Esophagus (tissue), 2 donors: ENCODE data around the gene PROCR. TPM values are rescaled to one million over a fixed set of nuclear protein-coding genes. Genes with fewer than 3 reads are reported as not detected.
"Not testable (repeated sequence)": the region's sequence is repeated elsewhere in the genome, so short reads cannot be mapped to it uniquely, and the experiment has no call there.

Experiments used
- H3K27ac ChIP-seq, 2 donors: one replicate each; pipeline ENCODE4 v1.5.1; 2013; ENCODE audit warnings: low read depth in 2 of 2, mild to moderate bottlenecking in 2 of 2, inconsistent platforms in 1 of 2, low read length in 1 of 2, moderate library complexity in 1 of 2
- H3K27me3 ChIP-seq, 2 donors: one replicate each; pipeline ENCODE4 v1.6.1; 2013; ENCODE audit warnings: low read length in 2 of 2, control low read depth in 1 of 2, mild to moderate bottlenecking in 1 of 2; ENCODE audit not compliant: insufficient read depth in 2 of 2, control insufficient read depth in 1 of 2
- H3K36me3 ChIP-seq, 2 donors: one replicate each; pipeline ENCODE4 v1.6.1; 2013; ENCODE audit warnings: low read length in 1 of 2; ENCODE audit not compliant: control insufficient read depth in 2 of 2, insufficient read depth in 2 of 2
- H3K4me1 ChIP-seq, 2 donors: one replicate each; pipeline ENCODE4 v1.6.1; 2013; ENCODE audit warnings: low read length in 1 of 2; ENCODE audit not compliant: control insufficient read depth in 2 of 2, insufficient read depth in 2 of 2
- H3K4me3 ChIP-seq, 2 donors: one replicate each; pipeline ENCODE4 v1.5.1; 2013; ENCODE audit warnings: low read length in 2 of 2, mild to moderate bottlenecking in 2 of 2, low read depth in 1 of 2, moderate library complexity in 1 of 2
- H3K9me3 ChIP-seq, 2 donors: one replicate each; pipeline ENCODE4 v1.6.1; 2013; ENCODE audit warnings: mild to moderate bottlenecking in 2 of 2, low read depth in 1 of 2, low read length in 1 of 2, moderate library complexity in 1 of 2; ENCODE audit not compliant: control insufficient read depth in 2 of 2, insufficient read depth in 1 of 2
- WGBS, 2 donors: extraction: QIAGEN DNeasy Blood & Tissue Kit; methylation state at CpG; one replicate each; pipeline ENCODE4 v1.1.7; 2013; 5-methylcytosine and 5-hydroxymethylcytosine counted together
- polyA plus RNA-seq, 2 donors: library from polyadenylated mRNA; stranded (reverse); fragments of 200-250 nt; gene quantifications; one replicate each; pipeline ENCODE4 v1.2.3, GENCODE V29; 2013
- donor health status: healthy with polysubstance abuse.
- donor health status: Bipolar disorder and iron deficiency.

Gene PROCR
- polyA plus RNA-seq, 2 donors = 5.3 to 7.5 TPM

DNA sequence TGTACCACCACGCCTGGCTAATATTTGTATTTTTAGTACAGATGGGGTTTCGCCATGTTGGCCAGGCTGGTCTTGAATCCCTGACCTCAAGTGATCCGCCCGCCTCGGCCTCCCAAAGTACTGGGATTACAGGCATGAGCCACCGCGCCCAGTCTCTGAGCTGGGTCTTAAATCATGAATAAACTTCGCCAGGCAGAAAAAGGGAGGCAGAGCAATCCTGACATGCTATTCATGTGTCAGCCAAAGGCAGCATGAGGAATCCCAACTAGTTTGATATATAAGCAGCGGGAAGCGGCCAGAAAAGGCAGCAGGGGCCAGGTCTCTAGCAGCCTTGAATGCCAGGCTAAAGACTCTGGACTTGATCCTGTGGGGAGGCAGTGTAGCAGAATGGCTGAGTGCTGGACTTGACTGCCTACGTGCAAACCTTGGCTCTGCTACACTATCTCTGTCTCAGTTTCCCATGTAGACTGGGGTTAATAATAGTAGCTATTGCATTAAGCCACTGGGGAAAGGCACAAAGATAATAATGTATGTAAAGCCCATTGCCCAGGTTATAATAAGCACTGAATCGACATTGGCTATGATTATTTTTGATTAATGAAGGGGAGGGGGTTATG is 1.8 kb downstream of the PROCR start:
- H3K36me3 ChIP-seq = no peaks in the 10 kb centered on the region
- H3K4me1 ChIP-seq = peaks cover 4 to 5% of the 10 kb centered on the region in 2 donors
- 74 to 77% methylated on average over 12 of the region's 12 CpGs for WGBS, 2 donors
- H3K9me3 ChIP-seq = no peaks in the 10 kb centered on the region
- H3K27me3 ChIP-seq = no peaks in the 10 kb centered on the region
- H3K4me3 ChIP-seq = no peak overlapping the region
- H3K27ac ChIP-seq = no peak overlapping the region

DNA sequence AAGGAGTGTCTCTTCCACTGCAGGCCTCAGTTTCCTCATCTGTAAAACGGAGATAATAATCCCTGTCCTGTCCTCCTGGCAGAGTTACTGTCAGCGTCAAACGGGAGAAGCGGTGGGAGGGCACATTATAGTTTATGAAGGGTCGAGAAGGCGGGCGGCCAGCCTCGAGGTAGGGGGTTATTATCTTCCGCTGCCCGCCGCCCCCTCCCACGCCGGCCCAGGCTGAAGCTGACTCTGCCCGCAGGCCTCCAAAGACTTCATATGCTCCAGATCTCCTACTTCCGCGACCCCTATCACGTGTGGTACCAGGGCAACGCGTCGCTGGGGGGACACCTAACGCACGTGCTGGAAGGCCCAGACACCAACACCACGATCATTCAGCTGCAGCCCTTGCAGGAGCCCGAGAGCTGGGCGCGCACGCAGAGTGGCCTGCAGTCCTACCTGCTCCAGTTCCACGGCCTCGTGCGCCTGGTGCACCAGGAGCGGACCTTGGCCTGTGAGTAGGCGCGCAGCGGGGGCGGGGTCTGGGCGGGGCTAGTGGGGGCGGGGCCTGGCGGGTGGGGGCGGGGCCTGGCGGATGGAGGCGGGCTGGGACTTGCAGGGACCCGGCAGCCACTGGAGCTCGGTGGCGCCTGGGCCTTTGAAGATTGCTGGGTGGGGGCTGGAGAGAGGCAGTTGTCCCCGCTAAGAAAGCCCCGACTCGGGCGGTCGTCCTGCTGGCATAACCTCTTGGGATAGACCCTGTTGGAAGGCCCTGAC is 2.8 kb downstream of the PROCR start:
- Histone ChIP-seq H3K4me1 (peaks cover 4 to 5% of the 10 kb centered on the region in 2 donors), H3K36me3 (no peaks in the 10 kb centered on the region), H3K9me3 (no peaks in the 10 kb centered on the region), H3K27ac (no peak overlapping the region), H3K4me3 (no peak overlapping the region), H3K27me3 (no peaks in the 10 kb centered on the region)
- 60 to 74% methylated on average over 47 to 49 of the region's 49 CpGs for WGBS, 2 donors

DNA sequence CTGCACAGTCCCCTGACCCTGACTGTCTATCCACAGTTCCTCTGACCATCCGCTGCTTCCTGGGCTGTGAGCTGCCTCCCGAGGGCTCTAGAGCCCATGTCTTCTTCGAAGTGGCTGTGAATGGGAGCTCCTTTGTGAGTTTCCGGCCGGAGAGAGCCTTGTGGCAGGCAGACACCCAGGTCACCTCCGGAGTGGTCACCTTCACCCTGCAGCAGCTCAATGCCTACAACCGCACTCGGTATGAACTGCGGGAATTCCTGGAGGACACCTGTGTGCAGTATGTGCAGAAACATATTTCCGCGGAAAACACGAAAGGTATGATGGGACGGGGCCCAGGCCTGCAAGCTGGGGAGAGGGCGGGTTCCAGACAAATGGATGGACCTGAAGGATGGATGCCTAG is 4.3 kb downstream of the PROCR start:
- no peak overlapping the region for H3K4me3 ChIP-seq
- no peaks in the 10 kb centered on the region for H3K9me3 ChIP-seq
- no peaks in the 10 kb centered on the region for H3K27me3 ChIP-seq
- WGBS, 2 donors = 93 to 95% methylated on average over 14 of the region's 14 CpGs
- peaks cover 4 to 5% of the 10 kb centered on the region in 2 donors for H3K4me1 ChIP-seq
- H3K27ac ChIP-seq = no peak overlapping the region
- H3K36me3 ChIP-seq = no peaks in the 10 kb centered on the region

DNA sequence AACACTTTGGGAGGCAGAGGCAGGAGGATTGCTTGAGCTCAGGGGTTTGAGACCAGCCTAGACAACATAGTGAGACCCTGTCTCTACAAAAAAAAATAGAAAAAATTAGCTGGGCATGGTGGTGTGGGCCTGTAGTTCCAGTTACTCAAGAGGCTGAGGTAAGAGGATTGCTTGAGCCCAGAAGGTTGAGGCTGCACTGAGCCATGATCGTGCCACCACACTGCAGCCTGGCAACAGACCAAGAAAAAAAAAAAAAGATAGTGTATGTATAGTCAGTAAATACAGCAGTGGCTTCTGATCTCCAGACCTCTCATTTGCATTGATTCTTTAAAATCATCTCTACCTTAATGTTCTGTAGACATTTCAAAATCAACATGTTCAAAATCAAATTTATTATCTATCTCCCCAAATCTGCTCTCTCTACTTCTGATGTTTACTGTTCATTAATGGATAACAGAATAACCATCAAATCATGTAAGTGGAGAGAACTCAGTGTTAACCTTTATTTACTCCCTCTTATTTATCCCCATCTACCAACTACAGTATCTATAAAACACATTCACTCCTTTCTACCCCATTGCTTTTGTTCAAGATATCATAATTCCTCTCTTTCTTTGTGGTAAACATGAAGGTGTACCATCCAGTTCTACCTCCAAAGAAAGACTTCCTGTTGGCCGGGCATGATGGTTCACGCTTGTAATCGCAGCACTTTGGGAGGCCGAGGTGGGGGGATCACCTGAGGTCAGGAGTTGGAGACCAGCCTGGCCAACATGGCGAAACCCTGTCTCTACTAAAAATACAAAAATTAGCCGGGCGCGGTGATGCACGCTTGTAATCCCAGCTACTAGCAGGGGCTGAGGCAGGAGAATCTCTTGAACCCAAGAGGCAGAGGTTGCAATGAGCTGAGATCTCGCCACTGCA is 7.7 kb downstream of the PROCR start:
- no peak overlapping the region for H3K27ac ChIP-seq
- no peaks in the 10 kb centered on the region for H3K9me3 ChIP-seq
- no peaks in the 10 kb centered on the region for H3K36me3 ChIP-seq
- no peak overlapping the region for H3K4me3 ChIP-seq
- H3K27me3 ChIP-seq = no peaks in the 10 kb centered on the region
- 87 to 88% methylated on average over 11 of the region's 11 CpGs for WGBS, 2 donors
- peaks cover 0 to 2% of the 10 kb centered on the region in 2 donors for H3K4me1 ChIP-seq

DNA sequence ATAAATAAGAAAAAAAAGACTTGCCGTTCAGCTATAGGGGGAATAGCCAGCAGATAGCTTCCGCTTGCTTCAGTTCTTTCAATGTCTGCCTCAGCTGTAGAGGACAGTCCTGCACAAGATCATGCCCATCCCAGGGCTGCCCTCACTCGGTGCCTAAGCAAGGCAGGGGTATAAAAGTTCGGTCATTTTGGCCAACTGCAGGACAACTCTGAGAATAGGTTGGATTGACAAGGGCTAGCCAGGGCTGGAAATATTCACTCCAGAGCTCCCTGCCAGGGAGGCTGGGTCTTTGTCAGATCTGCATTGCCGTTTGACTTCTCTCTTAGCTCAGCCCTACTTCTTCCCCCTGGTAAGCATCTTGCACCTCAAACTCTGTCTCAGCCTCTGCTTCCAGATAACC is 8.4 kb downstream of the PROCR start:
- 93 to 94% methylated on average over 5 of the region's 5 CpGs for WGBS, 2 donors
- Histone ChIP-seq H3K4me3 (no peak overlapping the region), H3K36me3 (no peaks in the 10 kb centered on the region)

DNA sequence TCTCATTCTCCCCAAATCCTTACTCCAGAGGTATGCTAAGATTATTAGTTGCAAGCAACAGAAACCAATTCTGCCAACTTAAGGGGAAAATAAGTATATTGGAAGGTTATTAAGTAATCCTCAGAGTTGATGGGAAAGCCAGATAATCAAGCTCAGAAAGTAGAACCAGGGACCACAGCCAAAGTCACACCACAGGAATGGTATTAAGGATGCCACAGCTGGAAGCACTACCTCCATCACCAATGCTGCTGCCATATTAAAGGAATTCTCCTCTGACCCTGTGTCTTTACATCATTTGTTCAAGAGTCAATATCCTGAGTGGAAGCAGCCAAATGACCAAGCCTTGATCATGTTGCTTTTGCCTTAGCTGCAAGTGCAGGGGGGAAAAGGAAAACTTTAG is 9.9 kb downstream of the PROCR start:
- no peak overlapping the region for H3K27ac ChIP-seq
- no peak overlapping the region for H3K4me3 ChIP-seq
- H3K36me3 ChIP-seq = no peaks in the 10 kb centered on the region
- H3K9me3 ChIP-seq = no peaks in the 10 kb centered on the region
- H3K27me3 ChIP-seq = no peaks in the 10 kb centered on the region
- H3K4me1 ChIP-seq = no peaks in the 10 kb centered on the region

More for the DNA sequence above, 8.4 kb downstream of the PROCR start:
- no peaks in the 10 kb centered on the region for H3K4me1 ChIP-seq
- H3K27me3 ChIP-seq = no peaks in the 10 kb centered on the region
- H3K9me3 ChIP-seq = no peaks in the 10 kb centered on the region
- H3K27ac ChIP-seq = no peak overlapping the region

DNA sequence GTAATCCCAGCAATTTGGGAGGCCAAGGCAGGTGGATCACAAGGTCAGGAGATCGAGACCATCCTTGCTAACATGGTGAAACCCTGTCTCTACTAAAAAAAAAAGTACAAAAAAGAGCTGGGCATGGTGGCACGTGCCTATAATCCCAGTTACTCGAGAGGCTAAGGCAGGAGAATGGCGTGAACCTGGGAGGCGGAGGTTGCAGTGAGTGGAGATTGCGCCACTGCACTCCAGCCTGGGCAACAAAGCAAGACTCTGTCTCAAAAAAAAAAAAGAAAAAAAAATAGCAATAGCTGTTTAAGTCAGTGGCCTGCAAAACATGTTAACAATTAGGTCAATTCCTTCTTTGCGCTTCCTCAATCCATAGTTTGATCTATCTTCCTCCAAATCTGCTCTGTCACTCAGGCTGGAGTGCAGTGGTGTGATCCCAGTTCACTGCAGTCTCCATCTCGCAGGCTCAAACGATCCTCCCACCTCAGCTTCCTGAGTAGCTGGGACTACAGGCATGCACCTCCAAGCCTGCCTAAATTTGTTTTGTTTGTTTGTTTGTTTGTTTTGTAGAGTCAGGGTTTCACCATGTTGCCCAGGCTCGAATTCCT is 14.9 kb downstream of the PROCR start:
- WGBS, 2 donors = 86% methylated on average over 10 of the region's 10 CpGs
- H3K9me3 ChIP-seq, H3K36me3 ChIP-seq, H3K4me3 ChIP-seq, H3K27ac ChIP-seq, H3K27me3 ChIP-seq, H3K4me1 ChIP-seq: not testable (repeated sequence)

DNA sequence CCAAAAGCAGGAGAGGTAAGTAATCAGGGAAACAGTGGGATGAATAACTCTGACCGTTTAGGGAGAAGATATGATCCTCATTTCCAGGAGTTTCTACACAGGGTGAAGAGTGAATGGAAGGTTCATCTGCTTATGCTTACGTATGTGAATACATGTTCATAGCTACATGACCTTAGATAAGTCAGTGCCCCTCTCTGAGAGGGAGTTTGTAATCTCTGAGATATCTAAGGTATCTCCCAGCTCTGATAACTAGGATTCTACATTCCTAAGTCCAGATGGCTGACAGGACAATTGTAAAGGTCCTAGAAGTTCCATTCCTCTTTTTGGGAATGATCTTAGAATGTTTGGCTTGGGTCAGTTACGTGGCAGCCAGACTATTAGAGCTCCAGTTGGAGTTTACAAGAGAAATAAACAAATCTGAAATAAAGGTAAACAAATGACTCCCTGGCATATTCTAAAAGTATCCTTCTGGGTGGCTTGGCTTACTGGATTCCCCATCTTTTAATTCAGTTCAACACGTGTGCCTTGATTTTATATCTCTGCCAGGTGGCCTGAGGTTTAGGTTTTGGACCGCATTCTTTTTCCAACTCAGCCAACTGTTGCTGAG is 15.8 kb downstream of the PROCR start:
- H3K27me3 ChIP-seq = no peaks in the 10 kb centered on the region
- 62 to 70% methylated on average over 5 of the region's 5 CpGs for WGBS, 2 donors

DNA sequence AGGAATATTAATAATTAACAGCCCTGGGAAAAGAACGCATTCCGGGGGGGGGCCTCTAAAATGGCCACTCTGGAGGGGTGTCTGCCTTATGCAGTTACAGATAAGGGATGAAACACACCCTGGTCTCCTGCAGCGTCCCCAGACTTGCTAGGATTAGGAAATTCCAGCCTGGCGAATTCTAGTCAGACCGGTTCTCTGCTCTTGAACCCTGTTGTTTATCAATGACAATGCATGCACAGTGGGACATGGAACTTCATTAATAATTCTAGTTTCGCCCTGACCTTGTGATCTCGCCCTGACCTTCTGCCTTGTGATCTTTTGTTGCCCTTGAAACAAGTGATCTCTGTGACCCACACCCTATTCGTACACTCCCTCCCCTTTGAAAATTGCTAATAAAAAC is 17.4 kb downstream of the PROCR start:
- not testable (repeated sequence) for H3K27me3 ChIP-seq, H3K36me3 ChIP-seq, H3K27ac ChIP-seq, H3K4me1 ChIP-seq, H3K9me3 ChIP-seq, H3K4me3 ChIP-seq
- WGBS, 2 donors = 70 to 78% methylated on average over 8 of the region's 8 CpGs

More for the DNA sequence above, 15.8 kb downstream of the PROCR start:
- H3K36me3 ChIP-seq = no peaks in the 10 kb centered on the region
- H3K4me1 ChIP-seq = no peaks in the 10 kb centered on the region
- no peaks in the 10 kb centered on the region for H3K9me3 ChIP-seq
- no peak overlapping the region for H3K27ac ChIP-seq
- H3K4me3 ChIP-seq = no peak overlapping the region
